ENCODE data around the gene SEPTIN5. TPM values are rescaled to one million over a fixed set of nuclear protein-coding genes. Genes with fewer than 3 reads are reported as not detected.

Gene SEPTIN5
- total RNA-seq, 2 donors from 2014 or later, result 47.7 to 147 TPM

GRCh38 chr22:19745155-19746101 lies 31.1 kb downstream of the SEPTIN5 start:
- H3K36me3 ChIP-seq, result no peaks in the 10 kb centered on the region
- H3K4me1 ChIP-seq (ENCODE audit: control insufficient read depth in 1 of 2, low read depth in 2 of 2), result no peaks in the 10 kb centered on the region
- TF ChIP-seq CTCF (IDR thresholded peaks at IDR 0.05), result no peak
- ATAC-seq (ENCODE audit: insufficient number of reproducible peaks, low FRiP score, low read depth) (no peak), DNase-seq (ENCODE audit: low spot score) (no peak)
- no peaks in the 10 kb centered on the region for H3K27me3 ChIP-seq (replicated peaks; ENCODE audit: insufficient read depth)
- no peak overlapping the region for H3K4me3 ChIP-seq
- no peak overlapping the region for H3K27ac ChIP-seq
- H3K9me3 ChIP-seq, result no peaks in the 10 kb centered on the region

GRCh38 chr22:19746726-19747125 lies 32.4 kb downstream of the SEPTIN5 start:
- ATAC-seq (ENCODE audit: insufficient number of reproducible peaks, low FRiP score, low read depth), result no peak
- no peak for TF ChIP-seq CTCF (IDR thresholded peaks at IDR 0.05)
- H3K27me3 ChIP-seq (replicated peaks; ENCODE audit: insufficient read depth), result no peaks in the 10 kb centered on the region
- H3K4me1 ChIP-seq (ENCODE audit: control insufficient read depth in 1 of 2, low read depth in 2 of 2), result no peaks in the 10 kb centered on the region
- no peaks in the 10 kb centered on the region for H3K9me3 ChIP-seq
- H3K36me3 ChIP-seq, result no peaks in the 10 kb centered on the region
- no peak for DNase-seq (ENCODE audit: low spot score)
- no peak overlapping the region for H3K27ac ChIP-seq
- no peak overlapping the region for H3K4me3 ChIP-seq

GRCh38 chr22:19747551-19747950 lies 33.2 kb downstream of the SEPTIN5 start:
- H3K27me3 ChIP-seq (replicated peaks; ENCODE audit: insufficient read depth), result no peaks in the 10 kb centered on the region
- no peaks in the 10 kb centered on the region for H3K4me1 ChIP-seq (ENCODE audit: control insufficient read depth in 1 of 2, low read depth in 2 of 2)
- H3K4me3 ChIP-seq, result no peak overlapping the region
- H3K36me3 ChIP-seq, result no peaks in the 10 kb centered on the region
- no peak for TF ChIP-seq CTCF (IDR thresholded peaks at IDR 0.05)
- DNase-seq (ENCODE audit: low spot score), result no peak
- ATAC-seq (ENCODE audit: insufficient number of reproducible peaks, low FRiP score, low read depth), result no peak
- no peaks in the 10 kb centered on the region for H3K9me3 ChIP-seq
- H3K27ac ChIP-seq, result no peak overlapping the region

- H3K9me3 ChIP-seq, result no peaks in the 10 kb centered on the region
- no peak overlapping the region for H3K4me3 ChIP-seq
- TF ChIP-seq CTCF (IDR thresholded peaks at IDR 0.05), result no peak
- no peaks in the 10 kb centered on the region for H3K36me3 ChIP-seq
- H3K27ac ChIP-seq, result no peak overlapping the region
- DNase-seq (ENCODE audit: low spot score) (no peak), ATAC-seq (ENCODE audit: insufficient number of reproducible peaks, low FRiP score, low read depth) (no peak)
- no peaks in the 10 kb centered on the region for H3K27me3 ChIP-seq (replicated peaks; ENCODE audit: insufficient read depth)
- no peaks in the 10 kb centered on the region for H3K4me1 ChIP-seq (ENCODE audit: control insufficient read depth in 1 of 2, low read depth in 2 of 2)
Observed at GRCh38 chr22:19748139-19748538, 33.8 kb downstream of the SEPTIN5 start.

- Histone ChIP-seq H3K4me3 (no peak overlapping the region), H3K27ac (no peak overlapping the region), H3K4me1 (ENCODE audit: control insufficient read depth in 1 of 2, low read depth in 2 of 2) (no peaks in the 10 kb centered on the region), H3K27me3 (replicated peaks; ENCODE audit: insufficient read depth) (no peaks in the 10 kb centered on the region), H3K36me3 (no peaks in the 10 kb centered on the region), H3K9me3 (no peaks in the 10 kb centered on the region)
- no peak for ATAC-seq (ENCODE audit: insufficient number of reproducible peaks, low FRiP score, low read depth)
- TF ChIP-seq CTCF (IDR thresholded peaks at IDR 0.05), result no peak
- no peak for DNase-seq (ENCODE audit: low spot score)
Observed at GRCh38 chr22:19748991-19749664, 34.8 kb downstream of the SEPTIN5 start.

Measured in thoracic aorta (tissue), 2 donors.